GM18511 (cell line): Measurements from ENCODE around the gene C1QL4.

ENCODE experiments used
- ATAC-seq: cut with Tn5 transposase; IDR thresholded peaks from one replicate; pipeline ENCODE4 v1.9.1; 2021; ENCODE audit warnings: mild to moderate bottlenecking, moderate library complexity; ENCODE audit not compliant: unreplicated experiment

The C1QL4 gene

DNA sequence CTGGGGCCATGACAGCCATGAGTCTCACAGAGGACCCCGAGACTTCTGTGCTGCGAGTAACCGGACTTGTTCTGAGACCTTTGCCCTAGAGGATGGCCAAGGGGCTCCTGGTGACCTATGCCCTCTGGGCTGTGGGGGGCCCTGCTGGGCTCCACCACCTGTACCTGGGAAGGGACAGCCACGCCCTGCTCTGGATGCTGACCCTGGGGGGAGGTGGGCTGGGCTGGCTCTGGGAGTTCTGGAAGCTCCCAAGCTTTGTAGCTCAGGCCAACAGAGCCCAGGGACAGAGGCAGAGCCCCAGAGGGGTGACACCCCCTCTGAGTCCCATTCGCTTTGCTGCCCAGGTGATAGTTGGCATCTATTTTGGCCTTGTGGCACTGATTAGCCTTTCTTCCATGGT lies 11.8 kb upstream of the C1QL4 start:
- ATAC-seq, result no peak

DNA sequence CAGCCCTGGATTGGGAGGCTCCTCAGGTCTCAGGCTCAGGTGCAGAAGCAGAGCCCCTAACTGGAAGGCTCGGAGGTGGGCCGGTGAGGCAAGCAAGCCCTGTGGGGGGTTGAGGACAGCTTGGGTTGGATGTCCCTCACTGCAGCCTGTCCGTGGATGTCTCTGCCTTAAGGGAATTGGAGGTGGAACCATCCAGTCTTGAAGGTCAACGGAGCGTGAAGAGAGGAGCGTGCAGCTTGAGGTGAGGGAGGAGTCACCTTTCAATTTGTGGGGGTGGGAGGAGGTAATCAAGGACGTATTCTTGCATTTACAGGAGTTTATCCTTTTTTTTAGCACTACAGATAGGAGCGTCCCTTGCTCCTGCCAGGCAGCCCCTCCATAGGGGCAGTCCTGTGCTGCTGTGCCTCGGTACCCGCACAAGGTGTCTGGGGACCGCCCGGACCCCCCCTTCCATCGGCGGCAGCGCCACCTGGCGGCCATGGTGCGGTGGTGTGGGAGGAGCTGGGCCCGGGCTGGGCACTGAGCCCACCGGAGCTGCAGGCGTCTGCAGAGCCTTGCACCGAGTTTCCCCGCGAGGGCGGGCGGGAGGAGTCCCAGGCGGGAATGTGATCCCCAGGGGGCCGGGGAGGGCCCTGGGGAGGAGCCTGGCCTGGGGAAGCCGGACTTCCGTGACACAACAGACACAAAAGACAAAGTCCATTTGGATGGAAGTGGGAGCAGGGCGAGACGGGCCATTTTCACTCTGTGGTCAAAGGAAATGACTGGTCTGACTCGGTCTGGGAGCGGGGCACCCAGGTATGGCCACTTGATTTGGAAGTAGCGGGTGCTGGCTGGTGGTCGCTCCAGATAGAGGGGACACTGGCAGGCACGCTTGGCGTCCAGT lies 10.6 kb upstream of the C1QL4 start:
- ATAC-seq, result no peak

DNA sequence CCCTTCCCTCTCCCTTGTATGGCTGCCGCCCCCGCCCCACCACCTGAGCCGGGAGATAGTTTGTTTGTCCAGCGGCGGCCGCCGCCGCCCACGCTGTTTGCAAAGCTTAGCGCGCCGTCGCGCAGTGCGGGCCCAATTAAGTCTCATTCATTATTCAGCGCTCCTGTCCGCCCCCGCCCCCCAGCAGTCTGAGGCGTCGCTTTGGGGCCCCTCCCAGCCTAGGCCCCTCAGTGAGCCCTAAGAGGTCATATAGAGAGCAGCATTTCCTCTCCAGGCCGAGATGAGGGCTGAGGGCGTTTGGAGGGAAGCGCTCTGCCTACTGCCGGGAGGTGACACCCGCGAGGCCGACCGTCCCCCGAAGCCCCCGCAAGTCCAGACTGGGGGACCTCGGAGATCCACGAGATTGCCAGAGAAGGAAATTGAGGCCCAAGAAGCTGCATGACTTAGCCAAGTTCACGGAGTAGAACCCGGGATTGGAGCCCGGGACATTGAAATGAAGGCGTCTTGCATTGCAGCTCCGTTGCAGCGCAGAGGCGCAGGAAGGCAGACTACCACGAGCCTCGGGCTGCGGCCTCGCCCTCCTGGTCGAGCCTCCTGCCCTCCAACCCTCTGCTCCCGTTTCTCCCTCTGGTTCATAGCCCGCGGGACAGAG lies 9.8 kb upstream of the C1QL4 start, which contains the start of gene DNAJC22:
Gene DNAJC22, plus strand, starts transcription at position 230 of the 652 bp plus-strand sequence. CDS start 1,985 bp downstream, outside the sequence.
- ATAC-seq, result no peak

DNA sequence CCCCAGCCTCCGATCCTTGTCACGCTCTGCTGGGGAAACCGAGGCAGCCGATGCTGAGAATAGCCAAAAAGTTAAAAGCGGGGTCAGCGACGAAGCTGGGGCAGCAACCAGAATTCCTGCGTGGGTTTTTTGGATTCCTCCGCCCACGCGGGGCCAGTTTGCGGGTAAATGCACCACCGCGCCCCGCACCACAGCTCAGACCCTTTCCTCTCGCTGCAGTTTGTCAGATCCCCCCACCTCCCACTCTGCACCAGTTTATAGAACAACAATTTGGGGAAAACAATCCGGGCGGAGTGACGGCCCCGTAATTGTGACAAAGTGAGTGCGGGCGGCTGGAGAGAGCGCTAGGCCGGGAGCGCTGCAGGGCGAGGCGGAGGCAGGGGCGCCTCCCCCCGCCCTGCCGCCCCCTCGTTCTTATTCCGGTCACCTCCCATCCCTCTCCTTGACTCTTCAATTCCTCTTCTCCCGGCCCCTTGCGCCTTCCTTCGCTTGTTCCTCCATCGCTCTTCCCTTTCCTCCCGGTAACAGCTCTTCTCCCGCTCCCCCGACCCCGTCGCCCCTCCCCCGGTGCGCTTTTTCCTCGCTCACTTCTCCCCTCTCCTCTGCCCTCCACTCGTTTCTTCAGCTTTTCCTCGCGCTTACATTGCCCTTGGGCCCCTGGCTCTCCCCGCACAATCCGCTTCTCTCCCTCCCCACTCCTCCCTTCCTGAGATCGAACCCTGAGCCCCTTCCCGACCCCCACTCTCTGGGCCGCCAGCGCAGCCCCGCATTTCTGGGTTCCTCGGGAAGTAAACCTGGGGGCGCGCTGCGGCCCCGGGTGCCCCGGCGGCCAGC lies 9.1 kb upstream of the C1QL4 start:
- no peak for ATAC-seq

DNA sequence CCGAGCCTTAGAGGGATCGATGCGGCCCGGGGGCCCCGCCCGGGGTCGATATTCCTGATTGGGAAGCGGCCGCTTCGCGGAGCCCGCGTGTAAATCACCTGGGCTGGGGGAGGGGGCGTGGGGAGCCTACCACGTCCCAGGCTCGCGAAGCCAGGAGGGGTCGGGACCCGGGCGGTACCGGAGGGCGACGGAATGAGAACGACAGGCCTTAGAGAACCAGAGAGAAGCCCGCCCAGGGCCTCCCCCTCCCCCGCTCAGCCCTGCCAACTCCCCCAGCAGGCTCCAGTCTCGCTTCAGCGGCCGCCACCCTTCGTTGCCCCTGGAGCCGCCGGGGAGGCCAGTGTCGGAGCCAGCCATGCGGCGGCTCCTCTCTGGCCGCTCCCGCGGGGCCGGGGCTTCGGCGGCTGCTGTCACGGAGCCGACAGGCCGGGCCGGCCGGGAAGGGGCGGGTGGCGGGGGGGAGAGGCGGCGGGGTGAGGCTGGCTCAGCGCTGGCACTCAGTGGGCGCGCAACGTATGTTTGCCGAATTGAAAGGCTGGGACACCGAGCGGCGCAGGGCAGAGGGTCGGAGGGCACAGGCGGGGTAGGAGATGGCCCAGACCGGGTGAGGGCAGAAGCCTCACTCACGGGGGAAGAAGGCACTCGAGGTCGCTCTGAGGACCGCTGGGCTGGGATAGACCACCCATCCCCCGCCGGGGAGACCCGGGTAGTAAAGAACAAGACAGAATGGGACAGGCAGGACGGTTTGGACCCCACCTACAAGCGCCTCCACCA lies 8.2 kb upstream of the C1QL4 start:
- peak; percentile 51 for ATAC-seq

DNA sequence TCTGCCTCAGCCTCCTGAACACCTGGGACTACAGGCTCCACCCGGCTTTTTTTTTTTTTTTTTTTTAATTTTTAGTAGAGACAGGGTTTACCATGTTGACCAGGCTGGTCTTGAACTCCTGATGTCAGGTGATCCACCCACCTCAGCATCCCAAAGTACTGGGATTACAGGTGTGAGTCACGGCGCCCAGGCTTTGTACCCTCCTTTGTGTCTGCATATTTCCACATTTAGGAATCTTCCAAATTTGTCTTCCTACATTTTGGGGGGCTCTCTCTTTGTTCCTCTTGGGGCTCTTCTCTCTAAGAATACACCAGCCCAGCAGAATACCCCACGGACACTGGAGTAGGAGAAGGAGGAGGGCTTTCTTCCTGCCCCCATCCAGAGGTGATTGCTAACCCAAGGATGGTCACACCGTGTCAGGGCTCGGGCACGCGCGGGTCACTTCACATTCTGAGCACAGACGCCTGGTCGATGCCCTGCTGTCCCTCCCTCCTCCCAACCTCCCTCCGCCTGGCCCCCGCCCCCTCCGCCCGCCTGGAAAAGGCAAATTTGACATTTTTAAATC lies 7.6 kb upstream of the C1QL4 start:
- no peak for ATAC-seq

DNA sequence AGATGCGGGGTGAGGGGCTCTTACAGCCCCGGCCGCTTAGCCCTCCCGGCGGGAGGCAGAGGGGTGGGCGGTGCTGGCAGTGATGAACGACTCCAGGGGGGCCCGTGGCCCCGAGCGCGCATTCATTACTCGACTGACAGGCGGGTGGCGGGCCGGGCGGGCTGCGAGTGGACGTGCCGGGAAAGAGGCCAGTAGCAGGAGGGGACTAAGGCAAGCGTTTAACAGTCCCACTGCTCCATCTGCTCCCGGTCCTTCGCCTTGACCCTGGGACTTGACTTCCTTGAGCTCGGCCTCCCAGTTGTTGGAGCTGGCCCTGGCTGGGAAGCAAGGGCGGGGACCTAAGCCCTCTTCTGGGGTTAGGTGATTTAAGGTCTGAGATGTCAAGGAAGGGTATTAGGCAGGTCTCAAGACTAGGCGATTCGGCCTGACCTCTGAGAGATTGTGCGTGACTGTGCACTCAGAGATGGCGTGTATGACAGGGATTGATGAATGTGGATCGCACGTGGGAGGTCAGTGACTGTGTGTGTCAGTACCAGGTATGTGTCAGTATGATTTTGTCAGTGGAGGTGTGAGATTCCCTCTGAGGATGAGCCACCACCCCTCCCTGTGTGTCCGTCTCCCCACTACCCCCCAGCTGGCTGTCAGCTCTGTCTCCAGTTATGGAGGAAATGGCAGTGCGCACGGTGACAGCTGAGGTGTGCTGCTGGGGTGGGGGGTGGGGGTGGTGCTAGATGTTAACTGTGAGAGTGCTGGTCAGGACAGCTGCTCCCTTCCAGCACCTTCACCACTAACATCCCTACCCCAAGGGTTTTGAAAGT lies 6.1 kb upstream of the C1QL4 start:
- no peak for ATAC-seq

DNA sequence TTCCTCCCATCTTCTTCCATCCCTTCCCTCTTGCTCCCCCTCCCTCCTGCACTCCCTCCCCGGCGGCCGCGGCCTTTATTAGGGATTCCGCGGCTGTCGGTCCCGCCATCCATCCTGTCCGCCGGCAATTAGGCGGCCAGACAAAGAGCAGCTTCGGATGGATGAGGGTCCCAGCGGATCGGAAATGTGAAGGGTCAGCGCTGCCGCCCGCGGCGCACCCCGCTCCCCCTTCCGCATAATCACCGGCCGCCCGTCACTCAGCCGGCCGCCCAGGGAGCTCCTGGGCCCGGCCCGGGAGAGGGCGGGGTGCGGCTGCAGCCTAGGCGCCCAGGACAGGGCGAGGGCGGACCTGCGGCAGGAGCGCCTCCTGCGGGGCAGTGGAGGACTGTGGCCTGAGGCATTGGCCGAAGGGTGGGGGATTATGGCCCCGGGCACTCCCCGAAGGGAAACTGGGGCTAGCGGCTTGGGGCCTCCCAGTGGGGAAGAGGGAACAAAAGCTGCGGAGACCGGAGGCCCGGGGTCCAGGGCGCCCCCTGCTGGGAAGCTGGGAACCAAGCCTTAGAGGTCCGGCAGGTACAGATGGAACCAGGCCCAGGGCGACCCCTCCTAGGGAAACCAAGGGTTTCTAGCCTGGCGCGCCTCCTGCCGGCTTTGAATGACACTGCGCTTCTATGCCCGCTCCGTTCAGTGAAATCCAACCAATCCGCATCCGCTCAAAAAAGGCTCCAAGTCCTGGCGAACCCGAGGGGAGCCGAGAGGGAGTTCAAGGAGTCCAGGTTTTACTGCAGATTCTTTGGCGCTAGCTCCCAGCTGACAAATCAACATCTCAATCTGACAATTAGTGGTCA lies 5.3 kb upstream of the C1QL4 start:
- ATAC-seq, result peak; percentile 64

DNA sequence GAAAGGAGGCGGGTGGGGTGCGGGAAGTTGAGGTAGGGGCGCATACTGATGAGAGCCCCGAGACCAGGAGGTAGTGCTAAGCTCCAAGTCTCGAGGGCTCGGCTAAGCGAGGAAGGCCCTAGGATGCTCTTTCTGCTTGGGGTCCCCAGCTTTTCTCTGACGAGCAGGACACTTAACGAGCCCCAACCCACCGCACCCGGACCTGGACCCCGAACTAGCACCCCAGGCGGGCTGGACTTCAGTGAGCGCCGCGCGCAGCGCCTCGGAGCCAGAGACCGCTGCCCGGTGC lies 4.7 kb upstream of the C1QL4 start:
- ATAC-seq, result no peak

DNA sequence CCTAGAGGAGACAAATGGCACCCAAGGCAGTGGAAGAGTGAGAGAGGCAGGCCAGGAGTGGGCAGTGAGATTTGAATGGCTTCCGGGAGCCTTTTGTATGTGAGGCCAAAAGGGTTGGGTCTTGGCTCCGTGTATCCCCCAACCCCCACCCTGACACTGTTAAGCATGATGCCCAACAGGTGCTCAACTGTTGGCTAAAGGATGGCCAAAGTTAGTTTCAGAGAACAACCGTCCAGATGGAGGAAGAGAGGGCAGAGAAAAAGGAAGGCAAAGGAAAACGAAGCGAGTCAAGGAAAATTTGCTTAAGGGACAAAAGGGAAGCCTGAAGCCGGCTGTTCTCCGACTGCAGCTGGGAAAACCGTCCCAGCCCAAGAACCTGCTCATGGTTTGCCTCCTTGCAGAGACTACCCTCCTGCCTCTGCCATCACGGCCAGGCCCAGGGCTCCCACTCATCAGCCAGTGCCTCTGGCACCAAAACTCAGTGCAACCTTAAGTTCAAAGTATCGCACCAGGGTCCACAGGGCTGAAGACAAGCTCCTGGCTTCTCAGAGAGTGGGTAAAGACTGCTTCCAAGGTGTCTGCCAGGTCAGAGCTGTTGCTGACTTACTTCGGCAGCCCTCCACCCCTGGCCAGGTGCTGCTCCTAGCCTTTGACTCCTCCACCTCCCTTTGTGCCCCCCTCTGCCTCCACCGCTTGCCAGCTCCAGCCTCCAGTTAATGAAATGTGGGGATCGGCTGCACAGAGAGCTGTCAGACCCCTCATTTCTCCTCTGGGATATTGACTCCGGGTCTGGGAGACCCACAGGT lies 4.2 kb upstream of the C1QL4 start:
- ATAC-seq, result no peak

DNA sequence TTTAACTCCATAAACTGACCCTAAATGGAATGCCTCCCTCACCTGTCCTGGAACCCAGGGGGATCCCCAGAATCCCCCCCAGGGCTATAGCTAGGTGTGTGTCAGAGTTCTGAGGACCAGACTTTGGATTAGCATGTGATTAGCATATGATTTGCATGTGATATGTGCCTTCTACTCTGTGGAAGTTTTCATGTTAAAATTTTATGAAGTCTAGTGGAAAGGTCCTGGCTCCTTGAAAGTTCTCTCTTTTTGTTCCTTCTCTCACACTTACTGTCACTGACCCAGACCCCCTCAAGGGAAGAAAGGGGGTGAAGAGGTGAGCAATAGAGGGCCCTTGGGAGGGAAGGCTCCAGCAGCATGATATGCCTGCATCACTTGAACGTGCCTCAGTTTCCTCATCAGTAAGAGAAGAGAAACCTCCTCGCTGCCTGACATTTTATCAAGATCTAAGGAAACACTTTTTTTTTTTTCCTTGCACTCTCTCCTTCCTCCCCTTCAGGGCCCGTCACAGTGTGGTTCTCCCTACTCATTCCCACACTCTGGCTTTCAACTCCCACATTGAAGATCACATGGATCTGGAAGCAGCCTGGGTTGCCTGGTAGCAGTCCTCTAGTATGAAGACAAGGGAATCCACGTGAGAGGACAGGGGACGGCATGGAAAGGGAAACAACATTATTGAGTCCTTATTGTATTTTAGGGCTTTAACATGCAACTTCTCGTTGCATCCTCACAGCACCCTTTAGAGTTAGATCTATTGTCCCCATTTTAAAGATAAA lies 3.3 kb upstream of the C1QL4 start:
- ATAC-seq, result no peak

DNA sequence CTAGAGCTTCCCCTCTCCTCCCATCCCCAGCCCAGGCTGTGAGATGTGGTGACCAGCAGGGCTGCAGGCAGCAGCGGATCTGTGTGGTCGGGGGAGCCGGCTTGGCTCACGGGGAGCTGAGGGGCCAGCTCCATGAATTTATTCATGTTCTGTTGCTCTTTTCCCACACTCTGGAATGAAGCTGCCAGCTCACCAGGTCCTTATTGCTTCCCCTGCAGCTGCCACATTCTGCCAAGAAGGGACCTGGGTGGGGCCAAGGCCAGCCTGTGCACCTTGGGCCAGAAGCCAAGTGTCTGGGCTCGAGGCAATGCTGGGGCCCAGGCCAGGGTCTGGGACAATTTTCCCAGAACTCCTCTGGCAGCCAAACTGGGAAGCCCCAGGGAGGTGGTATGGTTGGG lies 2.5 kb upstream of the C1QL4 start:
- no peak for ATAC-seq

DNA sequence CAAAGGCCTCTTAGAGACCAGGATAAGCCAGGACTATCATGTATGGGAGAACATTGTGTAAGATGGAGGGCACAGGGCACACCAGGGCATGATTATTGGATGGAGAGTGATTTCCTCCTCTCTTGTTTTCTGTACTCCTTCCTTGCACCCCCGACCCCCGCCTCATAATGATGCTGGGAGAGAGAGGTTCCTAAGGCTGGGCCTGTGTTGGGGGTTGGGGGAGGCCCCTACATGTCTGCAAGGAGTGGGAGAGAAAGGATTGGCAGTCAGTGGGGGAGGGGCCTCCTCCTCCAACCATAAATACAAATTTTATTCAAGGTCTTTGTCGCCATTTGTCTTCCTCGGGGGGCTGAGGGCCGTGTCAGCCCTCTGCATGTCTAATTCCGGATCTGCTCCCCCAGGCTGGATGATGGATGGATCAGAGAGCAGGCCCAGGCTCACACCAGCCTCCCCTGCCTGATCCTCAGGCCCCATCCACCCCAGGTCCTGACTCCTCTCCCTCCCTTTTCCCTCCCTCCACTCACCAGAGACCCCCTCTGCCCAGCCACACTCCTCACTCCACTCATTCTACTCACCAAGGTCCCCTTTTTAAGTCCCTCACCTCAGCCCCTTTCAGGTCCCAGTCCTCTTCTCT lies 2.0 kb upstream of the C1QL4 start:
- no peak for ATAC-seq

DNA sequence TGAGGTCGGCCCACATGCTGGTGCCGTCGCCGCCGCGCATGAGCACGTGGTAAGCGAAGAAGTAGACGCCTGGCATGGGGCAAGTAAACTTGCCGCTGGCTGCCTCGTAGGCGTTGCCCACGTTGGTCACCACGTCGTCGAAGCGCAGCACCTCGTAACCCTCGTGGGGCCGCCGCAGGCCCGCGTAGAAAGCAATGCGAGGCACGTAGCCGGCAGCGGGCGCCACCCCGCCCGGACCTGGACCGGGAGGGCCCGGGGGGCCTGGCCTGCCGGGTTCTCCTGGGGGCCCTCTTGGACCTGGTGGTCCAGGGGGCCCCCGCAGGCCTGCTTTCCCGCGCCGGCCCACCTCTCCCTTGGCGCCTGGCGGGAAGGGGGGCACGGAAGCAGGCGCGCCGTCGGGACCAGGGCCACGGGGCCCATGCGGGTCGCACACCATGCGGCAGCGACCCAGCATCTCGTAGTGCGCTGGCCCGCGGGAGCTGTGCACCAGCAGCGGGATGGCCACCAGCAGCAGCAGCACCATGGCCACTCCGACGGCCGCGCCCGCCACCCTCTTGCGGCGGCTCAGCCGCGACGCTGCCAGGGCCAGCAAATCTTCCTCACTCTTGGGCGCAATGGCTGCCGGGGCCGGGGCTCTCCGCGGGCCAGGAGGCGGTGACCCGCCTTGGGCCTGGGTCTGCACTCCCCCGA lies 888 bp downstream of the C1QL4 start:
- no peak for ATAC-seq

DNA sequence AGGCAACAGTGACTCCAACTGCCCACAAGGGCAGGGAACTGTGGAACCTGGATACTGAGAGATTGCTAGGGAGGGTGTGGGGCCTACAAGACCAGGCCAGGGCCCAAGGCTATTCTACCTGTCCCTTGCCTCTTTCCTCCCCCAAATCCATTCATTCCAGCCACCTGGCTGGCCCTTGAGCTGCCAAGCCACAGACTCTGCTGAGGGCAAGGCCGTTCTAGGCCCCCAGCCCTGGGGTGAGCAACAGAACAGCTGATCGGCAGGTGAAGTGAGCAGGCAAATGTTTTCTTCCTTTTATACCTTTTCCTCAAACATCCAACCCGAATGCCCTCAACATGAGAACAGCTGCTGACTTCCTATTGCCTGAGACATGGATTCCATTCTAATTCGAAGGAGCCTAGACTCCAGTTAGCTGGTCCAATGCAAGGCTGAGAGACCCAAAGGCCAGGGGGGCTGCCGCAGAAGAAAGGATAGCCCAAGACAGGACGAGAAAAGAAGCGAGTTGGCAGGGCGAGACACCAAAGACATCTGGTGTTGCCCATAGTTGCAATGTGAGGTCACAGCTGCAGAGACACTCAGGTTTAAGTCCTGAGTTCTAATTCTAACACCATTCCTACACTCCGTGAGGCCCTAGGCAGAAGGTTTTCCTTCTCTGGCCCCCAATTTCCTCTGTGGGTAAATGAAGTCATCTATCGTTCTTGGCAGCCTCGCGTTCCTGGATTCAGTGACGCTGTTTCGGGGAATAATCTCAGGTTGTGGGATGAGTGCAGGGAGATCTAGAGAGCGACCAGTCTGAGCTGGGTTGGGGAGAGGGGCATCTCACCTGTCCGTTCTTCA lies 1.7 kb downstream of the C1QL4 start:
- ATAC-seq, result no peak
